Suprapubic skin (tissue), 4 donors: Measurements from ENCODE around the gene HOXB3. TPM values are rescaled to one million over a fixed set of nuclear protein-coding genes. Genes with fewer than 3 reads are reported as not detected.

ENCODE experiments used
- DNase-seq, 2 donors: peaks; one replicate each; pipeline ENCODE4 v3.0.0-alpha.2; 2019; ENCODE audit warnings: low spot score in 2 of 2
- H3K27ac ChIP-seq: fragments of 200-600 bp; sonication (generic); one replicate; pipeline ENCODE4 v1.5.1; 2019
- H3K27me3 ChIP-seq: fragments of 200-600 bp; sonication (generic); one replicate; pipeline ENCODE4 v1.5.1; 2019
- H3K36me3 ChIP-seq: fragments of 200-600 bp; sonication (generic); one replicate; pipeline ENCODE4 v1.5.1; 2019
- H3K4me1 ChIP-seq: fragments of 200-600 bp; sonication (generic); one replicate; pipeline ENCODE4 v1.5.1; 2019
- H3K4me3 ChIP-seq: fragments of 200-600 bp; sonication (generic); one replicate; pipeline ENCODE4 v1.5.1; 2019; ENCODE audit warnings: mild to moderate bottlenecking
- H3K9me3 ChIP-seq: fragments of 200-600 bp; sonication (generic); one replicate; pipeline ENCODE4 v1.5.1; 2019
- CTCF ChIP-seq, 2 donors: fragments of 200-600 bp in 1 of 2; fragments of 450-650 bp in 1 of 2; sonication (generic) in 1 of 2; IDR thresholded peaks; one replicate each; pipeline ENCODE4 v1.5.1; 2016 to 2019; ENCODE audit warnings: antibody characterized with exemption in 2 of 2, mild to moderate bottlenecking in 1 of 2, moderate library complexity in 1 of 2
- EP300 ChIP-seq: sonication (generic); formaldehyde crosslinking; IDR thresholded peaks from one replicate; pipeline ENCODE4 v1.6.1; 2017; ENCODE audit warnings: antibody characterized with exemption
- POLR2A ChIP-seq, 2 donors: fragments of 450-650 bp; IDR thresholded peaks; one replicate each; pipeline ENCODE4 v1.6.1; 2017; ENCODE audit warnings: antibody characterized with exemption in 2 of 2, mild to moderate bottlenecking in 2 of 2, moderate library complexity in 2 of 2
- POLR2AphosphoS5 ChIP-seq, 3 donors: sonication (generic); formaldehyde crosslinking; IDR thresholded peaks; one replicate each; pipeline ENCODE4 v1.6.1; 2017; ENCODE audit warnings: antibody characterized with exemption in 3 of 3
- WGBS: methylation state at CpG from one replicate; pipeline ENCODE4 v1.1.5; 2018; 5-methylcytosine and 5-hydroxymethylcytosine counted together
- total RNA-seq, 4 donors: library from RNA; depleted of rRNA; stranded (reverse); fragments of >200 nt; gene quantifications; one replicate each; pipeline ENCODE4 v1.1.0, GENCODE V29; 2016

Gene HOXB3
- total RNA-seq, 4 donors from 2014 or later: 2.3 to 20.8 (median 3.9) TPM

GRCh38 chr17:48593126-48593829 lies 3.2 kb upstream of the HOXB3 start, which contains the start of gene HOXB5:
Gene HOXB5 (minus strand): TSS chr17:48593779. CDS start chr17:48593682, 97 bp downstream.
- TF ChIP-seq EP300 (no peak), POLR2A (IDR thresholded peaks at IDR 0.05) (no peak), POLR2AphosphoS5 (IDR thresholded peaks at IDR 0.05) (no peak), CTCF (IDR thresholded peaks at IDR 0.05) (no peak)
- no peaks in the 10 kb centered on the region for H3K9me3 ChIP-seq
- H3K36me3 ChIP-seq: peaks cover 3% of the 10 kb centered on the region
- H3K27ac ChIP-seq: peak within 1 kb of the TSS; percentile 50
- no peak for DNase-seq
- 18% methylated on average over 28 of the region's 50 CpGs for WGBS
- peaks cover 39% of the 10 kb centered on the region for H3K27me3 ChIP-seq
- peak within 1 kb of the TSS; percentile 43 for H3K4me3 ChIP-seq
- H3K4me1 ChIP-seq: peaks cover 50% of the 10 kb centered on the region

GRCh38 chr17:48592577-48592976 lies 2.5 kb upstream of the HOXB3 start:
- H3K4me1 ChIP-seq: peaks cover 43% of the 10 kb centered on the region
- peaks cover 32% of the 10 kb centered on the region for H3K27me3 ChIP-seq
- 24% methylated on average over 14 of the region's 14 CpGs for WGBS
- TF ChIP-seq POLR2A (IDR thresholded peaks at IDR 0.05): no peak
- TF ChIP-seq POLR2AphosphoS5 (IDR thresholded peaks at IDR 0.05): no peak
- TF ChIP-seq CTCF (IDR thresholded peaks at IDR 0.05): no peak
- TF ChIP-seq EP300: no peak
- H3K36me3 ChIP-seq: peaks cover 3% of the 10 kb centered on the region
- DNase-seq: no peak
- no peaks in the 10 kb centered on the region for H3K9me3 ChIP-seq
- peak overlapping the region; percentile 43 for H3K4me3 ChIP-seq
- no peak overlapping the region for H3K27ac ChIP-seq

GRCh38 chr17:48592057-48592514 lies 2.0 kb upstream of the HOXB3 start:
- Histone ChIP-seq H3K27ac (peak overlapping the region; percentile 21), H3K4me1 (peaks cover 42% of the 10 kb centered on the region), H3K9me3 (no peaks in the 10 kb centered on the region), H3K36me3 (peaks cover 3% of the 10 kb centered on the region), H3K4me3 (peak overlapping the region; percentile 43), H3K27me3 (peaks cover 28% of the 10 kb centered on the region)
- DNase-seq: no peak
- no peak for TF ChIP-seq POLR2A (IDR thresholded peaks at IDR 0.05)
- WGBS: 58% methylated on average over 28 of the region's 33 CpGs

GRCh38 chr17:48591255-48592056 lies 1.4 kb upstream of the HOXB3 start:
- 90% methylated on average over 10 of the region's 10 CpGs for WGBS
- Histone ChIP-seq H3K27ac (peak overlapping the region; percentile 21), H3K27me3 (peaks cover 25% of the 10 kb centered on the region)

GRCh38 chr17:48590607-48591161 lies 643 bp upstream of the HOXB3 start:
- Histone ChIP-seq H3K4me1 (peaks cover 42% of the 10 kb centered on the region), H3K27me3 (peaks cover 18% of the 10 kb centered on the region)

More at GRCh38 chr17:48591255-48592056, 1.4 kb upstream of the HOXB3 start:
- Histone ChIP-seq H3K9me3 (no peaks in the 10 kb centered on the region), H3K36me3 (peaks cover 3% of the 10 kb centered on the region), H3K4me1 (peaks cover 42% of the 10 kb centered on the region), H3K4me3 (peak overlapping the region; percentile 43)
- no peak for DNase-seq
- TF ChIP-seq POLR2AphosphoS5 (IDR thresholded peaks at IDR 0.05) (no peak), EP300 (no peak)

More at GRCh38 chr17:48590607-48591161, 643 bp upstream of the HOXB3 start:
- TF ChIP-seq EP300 (no peak), POLR2AphosphoS5 (IDR thresholded peaks at IDR 0.05) (no peak), POLR2A (IDR thresholded peaks at IDR 0.05) (no peak), CTCF (IDR thresholded peaks at IDR 0.05) (no peak)
- DNase-seq: no peak
- Histone ChIP-seq H3K36me3 (peaks cover 3% of the 10 kb centered on the region), H3K4me3 (no peak overlapping the region), H3K27ac (peak overlapping the region; percentile 19), H3K9me3 (no peaks in the 10 kb centered on the region)
